HCT116 (cell line): ENCODE data around the gene CELSR3. TPM values are rescaled to one million over a fixed set of nuclear protein-coding genes. Genes with fewer than 3 reads are reported as not detected.

ENCODE experiments used
- ATAC-seq: fragments of 200-7000 bp; cut with Tn5 transposase; 2 replicates; pipeline ENCODE4 v1.9.1; 2020; ENCODE audit warnings: mild to moderate bottlenecking, moderate library complexity
- BruUV-seq: library from RNA; stranded (reverse); fragments of 400-500 nt; replicated peaks from 2 replicates; lab custom pipeline; 2021; lab: Mats Ljungman, UMichigan
- CTCF ChIA-PET: fragments of 300-600 bp; sonication (Branson Sonifier 250); formaldehyde crosslinking; loops from one replicate; lab custom pipeline; 2021; ENCODE audit warnings: antibody characterized with exemption; lab: Charles Lee
- POLR2A ChIA-PET: fragments of 300-600, 350-600 bp; sonication (Branson Sonifier 250); formaldehyde crosslinking; loops from one replicate; lab custom pipeline; 2021; ENCODE audit warnings: antibody characterized with exemption; lab: Charles Lee
- RAD21 ChIA-PET, 2 experiments: fragments of 300-600 bp; sonication (Branson Sonifier 250); formaldehyde crosslinking; loops; one replicate each; lab custom pipeline; 2023; ENCODE audit warnings: low total read pairs in 2 of 2; ENCODE audit not compliant: uncharacterized antibody in 2 of 2, unreplicated experiment in 2 of 2, low non-redundant PET in 1 of 2; lab: Charles Lee
- DNase-seq: peaks from one replicate; pipeline ENCODE4 v3.0.0-alpha.2; 2010; ENCODE audit warnings: low read depth, low spot score
- H2AFZ ChIP-seq: fragments of 200-600 bp; shearing (Covaris generic), sonication (generic); 2 replicates; pipeline ENCODE4 v1.6.1; 2017; ENCODE audit warnings: low read depth, mixed run types, mixed read lengths, antibody characterized with exemption, low read length; ENCODE audit not compliant: poor library complexity, severe bottlenecking
- H3K27ac ChIP-seq: 2 replicates; pipeline ENCODE4 v1.5.1; 2012; ENCODE audit warnings: low read depth, low read length
- H3K27me3 ChIP-seq: fragments of 200-600 bp; sonication (generic); 2 replicates; pipeline ENCODE4 v1.6.1; 2016; ENCODE audit warnings: mixed run types, low read length, mixed read lengths; ENCODE audit not compliant: insufficient read depth
- H3K36me3 ChIP-seq, 2 experiments: fragments of 200-500 bp in 1 of 2; fragments of 200-600 bp in 1 of 2; sonication (Bioruptor generic) in 1 of 2; sonication (generic) in 1 of 2; 2 replicates each; pipeline versions ENCODE4 v1.5.1 to v1.6.1; 2014 to 2016; ENCODE audit warnings: low read length in 2 of 2, inconsistent platforms in 1 of 2, mixed read lengths in 1 of 2, mixed run types in 1 of 2; ENCODE audit not compliant: insufficient read depth in 2 of 2, control insufficient read depth in 1 of 2
- H3K4me1 ChIP-seq, 2 experiments: fragments of 200-600 bp in 1 of 2; sonication (generic) in 1 of 2; 2 replicates each; pipeline versions ENCODE4 v1.5.1 to v1.6.1; 2012 to 2017; ENCODE audit warnings: low read length in 2 of 2, inconsistent platforms in 1 of 2, mild to moderate bottlenecking in 1 of 2, mixed read lengths in 1 of 2, mixed run types in 1 of 2, moderate library complexity in 1 of 2; ENCODE audit not compliant: insufficient read depth in 2 of 2, control insufficient read depth in 1 of 2
- H3K4me2 ChIP-seq: fragments of 200-600 bp; sonication (generic); 2 replicates; pipeline ENCODE4 v1.6.1; 2017; ENCODE audit warnings: mixed run types, low read length, mixed read lengths
- H3K4me3 ChIP-seq, 2 experiments: fragments of 200-600 bp in 1 of 2; sonication (generic) in 1 of 2; replicated peaks in 1 of 2; 2 replicates each; pipeline ENCODE4 v1.5.1; 2011 to 2016; ENCODE audit warnings: low read length in 2 of 2, control low read depth in 1 of 2, low read depth in 1 of 2, mild to moderate bottlenecking in 1 of 2, mixed read lengths in 1 of 2, mixed run types in 1 of 2
- H3K79me2 ChIP-seq: fragments of 200-600 bp; sonication (generic); 2 replicates; pipeline ENCODE4 v1.6.1; 2017; ENCODE audit warnings: mild to moderate bottlenecking, mixed run types, low read length, moderate library complexity, mixed read lengths; ENCODE audit not compliant: insufficient read depth
- H3K9ac ChIP-seq: fragments of 200-600 bp; sonication (generic); 2 replicates; pipeline ENCODE4 v1.6.1; 2016; ENCODE audit warnings: low read length, mixed read lengths
- H3K9me2 ChIP-seq: fragments of 200-600 bp; sonication (generic), shearing (Covaris generic); 2 replicates; pipeline ENCODE4 v1.6.1; 2017; ENCODE audit warnings: mixed run types, mild to moderate bottlenecking, moderate library complexity; ENCODE audit not compliant: insufficient read depth
- H3K9me3 ChIP-seq, 2 experiments: fragments of 200-500 bp in 1 of 2; fragments of 200-600 bp in 1 of 2; sonication (Bioruptor generic) in 1 of 2; sonication (generic) in 1 of 2; 2 replicates each; pipeline ENCODE4 v1.6.1; 2014 to 2017; ENCODE audit warnings: low read length in 2 of 2, mixed read lengths in 2 of 2, inconsistent platforms in 1 of 2, low read depth in 1 of 2, mild to moderate bottlenecking in 1 of 2, mixed run types in 1 of 2, moderate library complexity in 1 of 2; ENCODE audit not compliant: control insufficient read depth in 1 of 2, insufficient read depth in 1 of 2
- H4K20me1 ChIP-seq: fragments of 200-600 bp; sonication (generic), shearing (Covaris generic); 2 replicates; pipeline ENCODE4 v1.6.1; 2017; ENCODE audit warnings: mixed run types, mild to moderate bottlenecking, moderate library complexity; ENCODE audit not compliant: insufficient read depth
- CEBPB ChIP-seq: IDR thresholded peaks from 2 replicates; pipeline ENCODE4 v1.6.1; 2012; ENCODE audit warnings: low read depth
- ELF1 ChIP-seq: IDR thresholded peaks from 2 replicates; pipeline ENCODE4 v1.6.1; 2012; ENCODE audit warnings: low read depth, borderline replicate concordance
- EZH2 ChIP-seq: fragments of 200-600 bp; sonication (generic); IDR thresholded peaks from 2 replicates; pipeline ENCODE4 v1.6.1; 2017; ENCODE audit warnings: antibody characterized with exemption, mixed run types
- EZH2phosphoT487 ChIP-seq: fragments of 200-600 bp; IDR thresholded peaks from 2 replicates; pipeline ENCODE4 v1.6.1; 2018; ENCODE audit warnings: antibody characterized with exemption, borderline replicate concordance
- JUND ChIP-seq: IDR thresholded peaks from 2 replicates; pipeline ENCODE4 v1.6.1; 2012
- POLR2AphosphoS5 ChIP-seq: IDR thresholded peaks from 2 replicates; pipeline ENCODE4 v1.6.1; 2011; ENCODE audit warnings: mild to moderate bottlenecking, low read depth, low read length, moderate library complexity
- RAD21 ChIP-seq: IDR thresholded peaks from 2 replicates; pipeline ENCODE4 v1.6.1; 2012; ENCODE audit warnings: low read depth, mild to moderate bottlenecking
- SIN3A ChIP-seq: IDR thresholded peaks from 2 replicates; pipeline ENCODE4 v1.6.1; 2012; ENCODE audit warnings: low read depth
- SRF ChIP-seq: IDR thresholded peaks from 2 replicates; pipeline ENCODE4 v1.6.1; 2012; ENCODE audit warnings: low read depth
- YY1 ChIP-seq: IDR thresholded peaks from 2 replicates; pipeline ENCODE4 v1.6.1; 2011; ENCODE audit warnings: low read length, low read depth, moderate library complexity, mild to moderate bottlenecking; ENCODE audit not compliant: insufficient replicate concordance; ENCODE audit errors: extremely low read depth
- ZFX ChIP-seq: fragments of 450-650 bp; IDR thresholded peaks from 2 replicates; pipeline ENCODE4 v1.6.1; 2017
- ZNF274 ChIP-seq: fragments of 200-500 bp; sonication (Bioruptor generic); IDR thresholded peaks from 2 replicates; pipeline ENCODE4 v1.6.1; 2014; ENCODE audit warnings: mild to moderate bottlenecking, low read depth, low read length, inconsistent platforms
- intact Hi-C: fragments of 100-400 bp; cut with micrococcal nuclease; formaldehyde crosslinking; loops from 2 replicates; pipeline ENCODE4 v1.10.0; 2022
- total RNA-seq: library from RNA; stranded (reverse); gene quantifications from one replicate; pipeline ENCODE4 v1.2.1, GENCODE V29; 2021; ENCODE audit not compliant: unreplicated experiment
- TF ChIP-seq, protein P1 (sequence below): IDR thresholded peaks from 2 replicates; pipeline ENCODE4 v1.6.1; 2012
- TF ChIP-seq, protein P2 (sequence below): IDR thresholded peaks from 2 replicates; pipeline ENCODE4 v1.6.1; 2011; ENCODE audit warnings: mild to moderate bottlenecking, low read length, moderate library complexity; ENCODE audit not compliant: insufficient replicate concordance; ENCODE audit errors: extremely low read depth
- TF ChIP-seq, protein P3 (sequence below), 3 experiments: fragments of 200-600 bp in 1 of 3; sonication (generic) in 1 of 3; IDR thresholded peaks in 2 of 3; conservative IDR thresholded peaks in 1 of 3; 2 replicates each; pipeline ENCODE4 v1.5.1; 2012 to 2017; ENCODE audit warnings: low read depth in 2 of 3, low read length in 2 of 3, antibody characterized with exemption in 1 of 3, borderline replicate concordance in 1 of 3, control low read depth in 1 of 3, mild to moderate bottlenecking in 1 of 3, mixed read lengths in 1 of 3, mixed run types in 1 of 3, moderate library complexity in 1 of 3; ENCODE audit not compliant: insufficient read depth in 1 of 3
- TF ChIP-seq, protein P4 (sequence below): IDR thresholded peaks from 2 replicates; pipeline ENCODE4 v1.6.1; 2012

CELSR3 gene
- total RNA-seq, 1 experiment from 2014 or later, result 7.8 TPM

DNA sequence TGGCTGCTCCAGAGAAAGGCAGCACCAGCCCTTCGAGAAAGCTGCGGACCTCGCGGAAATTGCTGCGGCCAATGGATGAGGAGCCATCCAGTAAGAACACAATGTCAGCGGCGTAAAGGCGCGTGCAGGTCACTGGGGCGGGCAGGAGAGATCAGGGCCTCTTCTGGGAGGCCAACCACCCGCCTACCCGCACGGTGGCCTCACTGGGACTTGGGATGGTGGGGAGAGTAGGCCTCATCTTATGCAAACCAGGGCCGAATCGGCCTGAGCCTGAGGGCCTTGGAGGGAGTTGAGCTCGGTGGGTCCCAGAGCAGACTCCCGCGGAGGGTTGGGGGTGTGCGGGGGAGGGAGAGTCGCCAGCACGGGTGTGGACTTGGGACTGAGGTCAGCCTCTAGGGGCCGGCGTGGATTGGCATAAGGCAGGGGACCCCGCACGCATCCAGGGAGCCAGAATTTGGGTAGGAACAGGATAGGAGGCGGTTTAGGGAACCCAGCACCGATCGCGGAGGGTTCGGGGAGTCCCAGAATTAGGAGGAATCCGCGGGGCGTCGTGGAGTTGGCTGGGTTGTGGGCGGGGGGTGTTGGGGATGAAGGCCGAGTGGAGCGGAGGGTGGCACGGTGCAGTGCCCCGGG is 68.2 kb downstream of the CELSR3 start:
- Histone ChIP-seq H3K9ac (no peak overlapping the region), H3K4me1 (peaks cover 11 to 21% of the 10 kb centered on the region in 2 experiments), H3K9me3 (no peaks in the 10 kb centered on the region), H3K27me3 (no peaks in the 10 kb centered on the region), H3K9me2 (no peaks in the 10 kb centered on the region), H3K4me3 (no peak overlapping the region), H3K36me3 (peaks cover 4 to 17% of the 10 kb centered on the region in 2 experiments; a peak in 3 of 4 replicates), H3K4me2 (no peak overlapping the region), H2AFZ (no peak overlapping the region), H3K79me2 (no peaks in the 10 kb centered on the region), H4K20me1 (no peaks in the 10 kb centered on the region), H3K27ac (no peak overlapping the region)
- POLR2A ChIA-PET, result no interaction called here
- TF ChIP-seq, protein P1, sequence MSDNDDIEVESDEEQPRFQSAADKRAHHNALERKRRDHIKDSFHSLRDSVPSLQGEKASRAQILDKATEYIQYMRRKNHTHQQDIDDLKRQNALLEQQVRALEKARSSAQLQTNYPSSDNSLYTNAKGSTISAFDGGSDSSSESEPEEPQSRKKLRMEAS, result no peak
- TF ChIP-seq ZNF274 (no peak), EZH2phosphoT487 (no peak), CEBPB (no peak), SIN3A (no peak), JUND (no peak), EZH2 (no peak), ELF1 (no peak), SRF (no peak), POLR2AphosphoS5 (no peak), ZFX (no peak), RAD21 (no peak), YY1 (no peak)
- TF ChIP-seq, protein P2, sequence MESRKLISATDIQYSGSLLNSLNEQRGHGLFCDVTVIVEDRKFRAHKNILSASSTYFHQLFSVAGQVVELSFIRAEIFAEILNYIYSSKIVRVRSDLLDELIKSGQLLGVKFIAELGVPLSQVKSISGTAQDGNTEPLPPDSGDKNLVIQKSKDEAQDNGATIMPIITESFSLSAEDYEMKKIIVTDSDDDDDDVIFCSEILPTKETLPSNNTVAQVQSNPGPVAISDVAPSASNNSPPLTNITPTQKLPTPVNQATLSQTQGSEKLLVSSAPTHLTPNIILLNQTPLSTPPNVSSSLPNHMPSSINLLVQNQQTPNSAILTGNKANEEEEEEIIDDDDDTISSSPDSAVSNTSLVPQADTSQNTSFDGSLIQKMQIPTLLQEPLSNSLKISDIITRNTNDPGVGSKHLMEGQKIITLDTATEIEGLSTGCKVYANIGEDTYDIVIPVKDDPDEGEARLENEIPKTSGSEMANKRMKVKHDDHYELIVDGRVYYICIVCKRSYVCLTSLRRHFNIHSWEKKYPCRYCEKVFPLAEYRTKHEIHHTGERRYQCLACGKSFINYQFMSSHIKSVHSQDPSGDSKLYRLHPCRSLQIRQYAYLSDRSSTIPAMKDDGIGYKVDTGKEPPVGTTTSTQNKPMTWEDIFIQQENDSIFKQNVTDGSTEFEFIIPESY, result no peak
- TF ChIP-seq, protein P3, sequence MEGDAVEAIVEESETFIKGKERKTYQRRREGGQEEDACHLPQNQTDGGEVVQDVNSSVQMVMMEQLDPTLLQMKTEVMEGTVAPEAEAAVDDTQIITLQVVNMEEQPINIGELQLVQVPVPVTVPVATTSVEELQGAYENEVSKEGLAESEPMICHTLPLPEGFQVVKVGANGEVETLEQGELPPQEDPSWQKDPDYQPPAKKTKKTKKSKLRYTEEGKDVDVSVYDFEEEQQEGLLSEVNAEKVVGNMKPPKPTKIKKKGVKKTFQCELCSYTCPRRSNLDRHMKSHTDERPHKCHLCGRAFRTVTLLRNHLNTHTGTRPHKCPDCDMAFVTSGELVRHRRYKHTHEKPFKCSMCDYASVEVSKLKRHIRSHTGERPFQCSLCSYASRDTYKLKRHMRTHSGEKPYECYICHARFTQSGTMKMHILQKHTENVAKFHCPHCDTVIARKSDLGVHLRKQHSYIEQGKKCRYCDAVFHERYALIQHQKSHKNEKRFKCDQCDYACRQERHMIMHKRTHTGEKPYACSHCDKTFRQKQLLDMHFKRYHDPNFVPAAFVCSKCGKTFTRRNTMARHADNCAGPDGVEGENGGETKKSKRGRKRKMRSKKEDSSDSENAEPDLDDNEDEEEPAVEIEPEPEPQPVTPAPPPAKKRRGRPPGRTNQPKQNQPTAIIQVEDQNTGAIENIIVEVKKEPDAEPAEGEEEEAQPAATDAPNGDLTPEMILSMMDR (IDR thresholded peaks at IDR 0.05 in 2 of 3, conservative IDR thresholded peaks at IDR 0.05 in 1 of 3; ENCODE audit: borderline replicate concordance in 1 of 3, insufficient read depth in 1 of 3, low read depth in 2 of 3, low read length in 2 of 3), result no peak
- TF ChIP-seq, protein P4, sequence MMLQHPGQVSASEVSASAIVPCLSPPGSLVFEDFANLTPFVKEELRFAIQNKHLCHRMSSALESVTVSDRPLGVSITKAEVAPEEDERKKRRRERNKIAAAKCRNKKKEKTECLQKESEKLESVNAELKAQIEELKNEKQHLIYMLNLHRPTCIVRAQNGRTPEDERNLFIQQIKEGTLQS, result no peak
- no peak for ATAC-seq
- BruUV-seq, result no TSS peak
- intact Hi-C loops, result no loop called here
- RAD21 ChIA-PET, result no interaction called here
- no peak for DNase-seq
- CTCF ChIA-PET, result no interaction called here
